ENCODE results near the gene LIPK. TPM values are rescaled to one million over a fixed set of nuclear protein-coding genes. Genes with fewer than 3 reads are reported as not detected.
"Not testable (repeated sequence)": the region's sequence is repeated elsewhere in the genome, so short reads cannot be mapped to it uniquely, and the experiment has no call there.

The LIPK gene
- total RNA-seq, 1 donor from 2014 or later, result not detected

DNA sequence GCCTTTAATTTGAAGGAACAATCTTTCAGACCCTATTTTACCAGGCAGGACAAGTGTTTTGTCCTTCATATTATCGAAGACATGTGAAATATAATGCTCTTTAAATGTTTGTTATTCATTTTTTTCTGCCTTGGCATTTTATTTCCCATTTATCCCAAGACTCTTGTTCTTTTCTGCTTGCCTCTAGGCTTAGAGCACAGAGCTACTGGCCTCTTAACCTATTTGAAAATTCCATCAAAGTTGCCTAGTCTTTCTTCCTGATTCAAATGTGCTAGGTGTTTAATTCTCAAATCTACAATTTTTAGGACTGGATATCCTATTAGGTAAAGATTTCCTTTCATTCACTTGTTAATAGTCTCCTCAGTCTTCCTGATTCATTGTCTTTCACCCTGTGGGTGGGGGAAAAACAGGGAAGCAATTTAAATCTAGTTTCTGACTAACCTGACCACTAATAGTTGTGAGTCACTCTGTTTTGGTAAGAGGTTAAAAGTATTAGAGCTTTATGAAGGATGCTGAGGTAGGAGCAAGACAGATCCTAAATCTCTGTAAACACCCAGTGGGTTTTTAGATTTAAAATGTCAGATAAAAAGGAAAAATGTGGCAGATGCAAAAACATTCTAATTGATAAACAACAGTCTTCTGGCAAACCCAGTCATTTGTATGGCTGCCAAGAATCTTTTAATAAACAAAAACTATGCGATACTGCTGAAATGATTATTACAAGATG lies 1.5 kb downstream of the LIPK start:
- DNase-seq (ENCODE audit: low spot score), result no peak
- intact Hi-C loops (cut with DNase I), result no loop called here

- intact Hi-C loops (cut with DNase I); DNase-seq (ENCODE audit: low spot score): not testable (repeated sequence)
Observed at GRCh38 chr10:88709361-88709760, 3.3 kb downstream of the LIPK start.

DNA sequence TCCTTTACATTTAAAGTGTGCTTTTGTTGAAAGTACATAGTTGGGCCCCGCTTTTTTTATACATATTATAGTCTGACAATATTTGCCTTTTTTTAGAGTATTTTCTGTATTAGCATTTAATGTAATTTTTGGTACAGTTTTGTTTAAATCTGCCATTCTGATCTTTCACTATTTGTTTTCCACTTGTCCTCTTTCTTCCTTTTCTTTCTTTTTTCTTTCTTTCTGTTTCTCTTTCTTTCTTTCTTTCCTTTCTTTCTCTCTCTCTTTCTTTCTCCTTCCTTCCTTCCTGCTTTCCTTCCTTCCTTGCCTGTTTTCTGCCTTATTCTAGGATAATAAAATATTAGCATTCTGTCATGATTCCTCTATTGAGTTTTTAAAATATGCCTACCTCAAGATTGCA lies 9.5 kb downstream of the LIPK start:
- DNase-seq (ENCODE audit: low spot score), result no peak
- intact Hi-C loops (cut with DNase I), result no loop called here

- intact Hi-C loops (cut with DNase I), result no loop called here
- DNase-seq (ENCODE audit: low spot score), result no peak
Observed at GRCh38 chr10:88721392-88721791, 15.3 kb downstream of the LIPK start.

- no peak for DNase-seq (ENCODE audit: low spot score)
- intact Hi-C loops (cut with DNase I), result no loop called here
Observed at GRCh38 chr10:88725798-88726197, 19.7 kb downstream of the LIPK start.

- no peak for DNase-seq (ENCODE audit: low spot score)
- intact Hi-C loops (cut with DNase I), result no loop called here
Observed at GRCh38 chr10:88728107-88728763, 22.2 kb downstream of the LIPK start.

DNA sequence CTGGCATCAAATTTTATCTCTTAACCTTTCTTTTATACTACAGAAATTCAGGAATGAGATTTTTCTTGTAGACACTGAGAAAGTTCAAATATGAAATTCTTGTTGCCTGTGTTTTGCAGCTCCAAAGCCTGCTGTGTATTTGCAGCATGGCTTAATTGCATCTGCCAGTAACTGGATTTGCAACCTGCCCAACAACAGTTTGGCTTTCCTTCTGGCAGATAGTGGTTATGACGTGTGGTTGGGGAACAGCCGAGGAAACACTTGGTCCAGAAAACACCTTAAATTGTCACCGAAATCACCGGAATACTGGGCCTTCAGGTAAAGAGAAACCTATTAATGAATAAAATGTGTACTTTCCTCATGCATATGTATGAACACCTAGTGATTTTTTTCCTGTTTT lies 24.8 kb downstream of the LIPK start:
- intact Hi-C loops (cut with DNase I), result no loop called here
- DNase-seq (ENCODE audit: low spot score), result no peak

GRCh38 chr10:88731296-88731695 lies 25.2 kb downstream of the LIPK start:
- intact Hi-C loops (cut with DNase I), result no loop called here
- no peak for DNase-seq (ENCODE audit: low spot score)

DNA sequence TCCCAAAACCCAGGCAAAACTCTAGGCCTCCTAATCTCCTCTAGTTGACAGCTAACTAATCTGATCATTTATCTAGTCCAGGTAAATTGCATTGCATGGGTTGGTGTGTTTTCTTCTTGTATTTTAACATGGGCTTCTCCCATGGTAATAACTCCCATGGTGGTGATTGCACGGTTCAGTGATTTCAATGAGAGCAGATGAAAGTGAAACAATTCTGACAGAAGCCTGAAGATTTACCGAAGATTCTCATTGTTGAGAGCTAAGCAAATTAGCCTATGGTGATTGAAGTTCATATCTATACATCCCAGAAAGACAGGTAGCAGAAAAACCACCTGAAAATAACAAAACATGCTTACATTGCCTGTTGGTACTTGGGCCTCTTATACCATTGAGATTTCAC lies 27.2 kb downstream of the LIPK start:
- intact Hi-C loops (cut with DNase I), result no loop called here

GRCh38 chr10:88735661-88736060 lies 29.6 kb downstream of the LIPK start:
- DNase-seq (ENCODE audit: low spot score), result no peak
- intact Hi-C loops (cut with DNase I), result no loop called here

More for the DNA sequence above, 27.2 kb downstream of the LIPK start:
- DNase-seq (ENCODE audit: low spot score), result no peak

DNA sequence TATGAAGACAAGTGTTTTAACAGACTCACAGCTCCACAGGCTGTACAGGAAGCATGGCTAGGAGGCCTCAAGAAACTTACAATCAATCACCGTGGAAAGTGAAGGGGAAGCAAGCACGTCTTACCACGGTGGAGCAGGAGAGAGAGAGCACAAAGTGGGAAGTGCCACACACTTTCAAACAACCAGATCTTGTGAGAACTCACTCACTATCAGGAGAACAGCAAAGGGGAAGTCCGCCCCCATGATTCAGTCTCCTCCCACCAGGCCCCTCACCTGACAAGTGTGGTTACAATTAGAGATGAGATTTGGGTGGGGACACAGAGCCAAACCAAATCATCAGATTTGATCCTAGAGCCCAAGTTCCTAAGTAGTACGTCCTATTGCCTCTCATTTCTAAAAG lies 35.9 kb downstream of the LIPK start:
- intact Hi-C loops (cut with DNase I); DNase-seq (ENCODE audit: low spot score): not testable (repeated sequence)

DNA sequence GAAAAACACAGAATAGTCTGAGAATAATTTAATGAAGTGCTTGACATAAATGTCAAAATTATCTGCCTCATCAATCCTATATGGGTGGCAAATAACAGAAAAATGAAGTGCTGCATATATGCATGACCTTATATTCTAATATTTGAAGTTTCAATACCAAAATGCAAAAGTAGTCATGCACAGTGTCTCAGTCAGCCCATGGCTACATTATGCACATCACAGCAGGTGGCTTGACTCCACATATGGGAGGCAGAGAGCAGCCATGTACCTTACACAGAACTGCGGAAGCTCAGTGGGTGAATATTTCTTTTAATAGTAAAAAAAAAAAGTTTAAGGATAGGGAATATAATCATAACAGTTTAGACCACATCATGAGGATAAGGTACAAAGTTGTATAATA lies 36.4 kb downstream of the LIPK start:
- intact Hi-C loops (cut with DNase I), result no loop called here
- no peak for DNase-seq (ENCODE audit: low spot score)

DNA sequence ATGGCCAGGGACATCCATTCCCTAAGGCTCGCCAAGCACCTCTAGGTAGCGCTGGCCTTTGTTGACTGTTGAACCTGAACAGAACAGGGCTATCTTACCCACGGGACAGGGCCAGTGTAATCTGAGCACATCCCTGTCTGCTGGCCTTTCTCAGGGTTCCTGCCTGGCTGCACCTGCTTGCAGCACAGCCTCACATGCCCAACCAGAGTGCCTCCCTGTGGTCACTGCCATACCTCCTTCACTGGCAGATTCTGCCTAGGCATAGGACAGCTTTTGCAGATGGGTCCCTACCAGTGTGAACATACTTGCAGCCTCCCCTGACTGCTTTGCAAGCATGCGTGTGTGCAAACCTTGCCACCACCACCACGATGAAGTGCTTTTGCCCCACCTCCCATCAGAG lies 38.0 kb downstream of the LIPK start:
- no peak for DNase-seq (ENCODE audit: low spot score)
- intact Hi-C loops (cut with DNase I), result no loop called here

DNA sequence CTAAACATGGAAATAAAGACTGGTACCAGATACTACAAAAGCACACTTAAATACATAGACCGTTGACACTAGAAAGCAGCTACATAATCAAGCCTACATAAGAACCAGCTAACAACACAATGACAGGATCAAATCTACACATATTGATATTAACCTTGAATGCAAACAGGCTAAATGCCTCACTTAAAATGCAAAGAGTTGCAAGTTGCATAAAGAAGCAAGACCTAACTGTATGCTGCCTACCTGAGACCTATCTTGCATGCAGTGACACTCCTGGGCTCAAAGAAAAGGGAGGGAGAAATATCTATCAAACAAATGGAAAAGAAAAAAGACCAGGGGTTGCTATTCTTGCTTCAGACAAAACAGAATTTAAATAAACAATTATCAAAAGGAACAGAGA lies 39.6 kb downstream of the LIPK start:
- intact Hi-C loops (cut with DNase I), result no loop called here
- no peak for DNase-seq (ENCODE audit: low spot score)

- intact Hi-C loops (cut with DNase I), result no loop called here
- DNase-seq (ENCODE audit: low spot score), result no peak
Observed at GRCh38 chr10:88754287-88754686, 48.2 kb downstream of the LIPK start.

- intact Hi-C loops (cut with DNase I), result no loop called here
- DNase-seq (ENCODE audit: low spot score), result no peak
Observed at GRCh38 chr10:88755753-88756152, 49.7 kb downstream of the LIPK start.

- intact Hi-C loops (cut with DNase I), result no loop called here
- DNase-seq (ENCODE audit: low spot score), result no peak
Observed at GRCh38 chr10:88756660-88757059, 50.6 kb downstream of the LIPK start.

DNA sequence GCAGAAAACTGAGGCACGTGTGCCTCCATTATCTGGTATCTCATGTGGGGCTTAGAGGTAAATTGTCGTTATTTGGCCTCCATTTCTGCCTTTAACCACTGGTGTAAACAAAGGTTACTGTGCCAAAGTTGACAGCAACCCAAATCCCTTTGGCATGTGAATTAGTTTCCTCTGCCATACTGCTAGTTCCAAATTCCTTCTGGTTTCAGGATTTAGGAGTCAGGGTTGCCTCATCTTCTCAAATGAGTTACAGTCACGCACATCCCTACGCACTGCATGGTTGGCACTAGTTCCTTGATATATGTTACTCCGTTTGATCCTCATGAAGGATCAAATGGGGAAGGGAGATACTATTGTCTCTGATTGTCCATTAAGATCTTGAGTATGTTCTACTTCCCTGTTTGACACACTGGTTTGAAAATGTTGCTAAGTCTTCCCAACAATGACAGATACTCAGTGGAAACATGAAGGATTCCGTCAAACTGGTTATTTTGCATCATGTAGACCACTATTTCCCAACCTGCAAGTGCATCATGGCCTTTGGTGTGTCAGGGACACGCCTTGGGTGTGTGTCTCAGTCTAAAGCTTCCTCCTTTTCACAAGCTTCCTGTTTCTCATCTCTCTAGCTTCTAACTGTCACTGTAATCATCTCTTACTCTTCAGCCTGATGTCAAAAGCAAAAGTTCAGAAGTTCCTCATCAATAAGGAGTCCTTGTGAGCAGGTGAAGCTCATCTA lies 53.5 kb downstream of the LIPK start, which contains the start of gene LIPN:
Gene LIPN (plus strand): TSS at position 655 of the 736 bp plus-strand sequence. CDS start 1,386 bp downstream, outside the sequence.
- DNase-seq (ENCODE audit: low spot score), result no peak
- intact Hi-C loops (cut with DNase I), result no loop called here

- no peak for DNase-seq (ENCODE audit: low spot score)
- intact Hi-C loops (cut with DNase I), result no loop called here
Observed at GRCh38 chr10:88762906-88763305, 56.9 kb downstream of the LIPK start.

DNA sequence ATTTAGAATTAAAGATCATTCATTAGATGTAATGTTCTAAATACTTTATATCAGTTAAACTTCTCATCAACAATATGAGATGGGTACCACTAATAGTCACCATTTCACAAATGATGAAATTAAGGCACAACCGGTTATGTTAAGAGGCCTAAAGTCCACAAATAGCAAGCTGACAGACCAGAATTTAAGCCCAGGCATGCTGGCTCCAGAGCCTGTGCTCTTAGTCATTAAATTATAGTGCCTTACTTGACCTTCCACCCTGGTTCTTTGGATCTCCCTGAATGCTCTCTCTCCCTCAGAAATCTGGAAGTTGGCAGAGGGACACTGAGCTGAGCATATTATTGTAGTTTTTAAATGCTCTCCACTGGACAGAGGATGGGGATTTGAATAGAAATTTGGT lies 57.4 kb downstream of the LIPK start:
- intact Hi-C loops (cut with DNase I), result no loop called here
- DNase-seq (ENCODE audit: low spot score), result no peak

DNA sequence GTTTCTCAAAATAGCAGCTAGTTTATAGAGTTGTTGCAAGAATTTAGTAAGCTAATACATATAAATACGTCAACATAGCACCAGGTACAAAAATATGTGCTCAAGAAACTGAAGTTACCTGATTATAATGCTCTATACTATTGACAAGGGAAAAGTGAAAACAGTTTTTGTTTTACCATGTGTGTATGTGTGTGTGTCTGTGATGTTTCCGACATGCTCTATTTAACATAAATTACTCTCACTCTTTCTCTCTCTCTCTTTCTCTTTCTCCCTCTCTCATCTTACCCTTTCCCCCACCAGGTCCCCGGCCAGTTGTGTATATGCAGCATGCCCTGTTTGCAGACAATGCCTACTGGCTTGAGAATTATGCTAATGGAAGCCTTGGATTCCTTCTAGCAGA lies 58.1 kb downstream of the LIPK start:
- DNase-seq (ENCODE audit: low spot score), result no peak
- intact Hi-C loops (cut with DNase I), result no loop called here

Data from cardiac septum (tissue), 1 donor.